Transverse colon (tissue), 4 donors: ENCODE data around the gene DDX10. TPM values are rescaled to one million over a fixed set of nuclear protein-coding genes. Genes with fewer than 3 reads are reported as not detected.

ENCODE experiments used
- DNase-seq: peaks from one replicate; pipeline ENCODE4 v3.0.0-alpha.2; 2019
- H3K27ac ChIP-seq, 4 donors: fragments of 200-600 bp; sonication (generic); 2 replicates each; pipeline ENCODE4 v1.5.1; 2016 to 2018; ENCODE audit warnings: inconsistent platforms in 4 of 4
- H3K27me3 ChIP-seq: fragments of 200-600 bp; sonication (generic); 2 replicates; pipeline ENCODE4 v1.5.1; 2017; ENCODE audit warnings: inconsistent platforms
- H3K36me3 ChIP-seq, 4 donors: fragments of 200-600 bp; sonication (generic); 2 replicates each; pipeline ENCODE4 v1.5.1; 2017 to 2019; ENCODE audit warnings: inconsistent platforms in 4 of 4
- H3K4me1 ChIP-seq, 4 donors: fragments of 200-600 bp; sonication (generic); 2 replicates each; pipeline ENCODE4 v1.5.1; 2017 to 2020; ENCODE audit warnings: inconsistent platforms in 4 of 4
- H3K4me3 ChIP-seq, 4 donors: fragments of 200-600 bp; sonication (generic); 1 replicate in 1 of 4; 2 replicates in 3 of 4; pipeline versions ENCODE4 v1.5.1 to v1.6.1; 2017 to 2019; ENCODE audit warnings: inconsistent platforms in 4 of 4
- H3K9me3 ChIP-seq, 2 donors: fragments of 200-600 bp; sonication (generic); 2 replicates each; pipeline ENCODE4 v1.5.1; 2017 to 2019; ENCODE audit warnings: inconsistent platforms in 2 of 2
- CTCF ChIP-seq, 5 experiments: fragments of 200-600 bp in 3 of 5; fragments of 450-650 bp in 2 of 5; sonication (generic) in 3 of 5; IDR thresholded peaks; 1 replicate in 2 of 5; 2 replicates in 3 of 5; pipeline ENCODE4 v1.5.1; 2016 to 2017; ENCODE audit warnings: antibody characterized with exemption in 5 of 5, inconsistent platforms in 3 of 5, mild to moderate bottlenecking in 2 of 5, moderate library complexity in 1 of 5
- EP300 ChIP-seq: sonication (generic); formaldehyde crosslinking; IDR thresholded peaks from one replicate; pipeline ENCODE4 v1.6.1; 2017; ENCODE audit warnings: antibody characterized with exemption, low read depth
- POLR2A ChIP-seq: fragments of 450-650 bp; IDR thresholded peaks from one replicate; pipeline ENCODE4 v1.6.1; 2016; ENCODE audit warnings: antibody characterized with exemption, mild to moderate bottlenecking, moderate library complexity
- POLR2AphosphoS5 ChIP-seq, 3 donors: sonication (generic); formaldehyde crosslinking; IDR thresholded peaks; one replicate each; pipeline ENCODE4 v1.6.1; 2016; ENCODE audit warnings: antibody characterized with exemption in 3 of 3
- WGBS, 2 donors: methylation state at CpG; one replicate each; pipeline ENCODE4 v1.1.5; 2018; ENCODE audit warnings: low coverage in 1 of 2; 5-methylcytosine and 5-hydroxymethylcytosine counted together
- in situ Hi-C, 4 donors: fragments of 200-750 bp; cut with MboI; loops; one replicate each; pipeline versions ENCODE4 v1.15.0 to v1.15.1; 2017; ENCODE audit warnings: low sequenced_read_pairs in 3 of 4, low pct_ligation_motif_present in 1 of 4, low pct_unique_long_range_greater_than_20kb in 1 of 4
- intact Hi-C: fragments of 100-400 bp; cut with DNase I; formaldehyde crosslinking; loops from one replicate; pipeline ENCODE4 v1.15.1; 2023; ENCODE audit warnings: low total_unique reads
- total RNA-seq, 4 donors: library from RNA; depleted of rRNA; stranded (reverse); fragments of >200 nt; gene quantifications; one replicate each; pipeline ENCODE4 v1.1.0, GENCODE V29; 2016

Gene DDX10
- total RNA-seq, 4 donors from 2014 or later, result 7.6 to 38.2 (median 12.6) TPM

- Histone ChIP-seq H3K27ac (no peak overlapping the region), H3K4me3 (no peak overlapping the region), H3K27me3 (no peaks in the 10 kb centered on the region), H3K9me3 (no peaks in the 10 kb centered on the region), H3K4me1 (peaks cover 6 to 13% (median 9%) of the 10 kb centered on the region in 4 donors), H3K36me3 (no peaks in the 10 kb centered on the region)
- 64 to 83% methylated on average over 4 of the region's 4 CpGs for WGBS, 2 donors
- no peak for TF ChIP-seq CTCF (IDR thresholded peaks at IDR 0.05)
- TF ChIP-seq POLR2AphosphoS5 (IDR thresholded peaks at IDR 0.05), result no peak
- TF ChIP-seq EP300, result no peak
- TF ChIP-seq POLR2A, result no peak
- intact Hi-C loops, result no loop called here
- in situ Hi-C loops, result no loop called here
- no peak for DNase-seq
Observed at GRCh38 chr11:108853151-108853550, 188.3 kb downstream of the DDX10 start.

DNA sequence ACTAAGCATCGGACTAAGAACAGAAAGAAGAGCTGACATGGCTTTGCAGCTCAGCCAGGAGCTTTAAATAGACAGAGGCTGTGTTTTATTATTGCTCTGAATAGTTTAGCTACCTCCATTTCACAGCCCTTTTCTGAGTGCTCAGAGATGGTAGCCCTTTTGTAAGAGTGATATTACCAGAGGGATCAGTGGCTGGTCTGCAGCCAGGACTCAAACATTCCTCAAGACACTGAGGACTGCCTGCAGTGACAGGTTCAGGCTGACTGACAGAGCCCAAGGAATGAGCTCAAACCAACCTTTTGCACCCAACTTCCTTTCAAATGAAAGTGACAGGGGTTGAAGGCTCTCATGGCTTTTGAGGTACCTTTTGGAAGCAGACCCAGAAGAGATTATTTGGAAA is 189.0 kb downstream of the DDX10 start:
- Histone ChIP-seq H3K36me3 (no peaks in the 10 kb centered on the region), H3K4me1 (peaks cover 6 to 13% (median 9%) of the 10 kb centered on the region in 4 donors), H3K4me3 (peak overlapping the region in 1 of 4 donors; percentile 14), H3K27me3 (no peaks in the 10 kb centered on the region), H3K27ac (peak overlapping the region; percentile 7 to 33 (median 24)), H3K9me3 (no peaks in the 10 kb centered on the region)
- WGBS, 2 donors, result 22 to 39% methylated on average over 1 of the region's 1 CpG
- TF ChIP-seq POLR2AphosphoS5 (IDR thresholded peaks at IDR 0.05) (no peak), CTCF (IDR thresholded peaks at IDR 0.05) (no peak), EP300 (no peak), POLR2A (no peak)
- no peak for DNase-seq
- intact Hi-C loops (no loop called here), in situ Hi-C loops (no loop called here)

- Histone ChIP-seq H3K4me1 (peaks cover 6 to 13% (median 9%) of the 10 kb centered on the region in 4 donors), H3K36me3 (no peaks in the 10 kb centered on the region), H3K27ac (peak overlapping the region; percentile 7 to 33 (median 24)), H3K27me3 (no peaks in the 10 kb centered on the region), H3K4me3 (peak overlapping the region in 1 of 4 donors; percentile 14), H3K9me3 (no peaks in the 10 kb centered on the region)
- intact Hi-C loops, result no loop called here
- in situ Hi-C loops, result no loop called here
- no peak for DNase-seq
- 16 to 23% methylated on average over 2 of the region's 2 CpGs for WGBS, 2 donors
- TF ChIP-seq EP300 (no peak), CTCF (IDR thresholded peaks at IDR 0.05) (no peak), POLR2AphosphoS5 (IDR thresholded peaks at IDR 0.05) (no peak), POLR2A (no peak)
Observed at GRCh38 chr11:108854346-108854745, 189.5 kb downstream of the DDX10 start.

- Histone ChIP-seq H3K27me3 (no peaks in the 10 kb centered on the region), H3K27ac (no peak overlapping the region), H3K9me3 (no peaks in the 10 kb centered on the region), H3K4me3 (no peak overlapping the region), H3K4me1 (peaks cover 6 to 13% (median 9%) of the 10 kb centered on the region in 4 donors), H3K36me3 (no peaks in the 10 kb centered on the region)
- in situ Hi-C loops (no loop called here), intact Hi-C loops (no loop called here)
- DNase-seq, result no peak
- no peak for TF ChIP-seq POLR2A
- TF ChIP-seq POLR2AphosphoS5 (IDR thresholded peaks at IDR 0.05), result no peak
- TF ChIP-seq EP300, result no peak
- TF ChIP-seq CTCF (IDR thresholded peaks at IDR 0.05), result no peak
- 75 to 88% methylated on average over 3 to 5 of the region's 5 CpGs for WGBS, 2 donors
Observed at GRCh38 chr11:108857382-108857781, 192.5 kb downstream of the DDX10 start.
